Activated T-helper 1 cell treated with anti-CD3 and anti-CD28 coated beads, Interleukin-2, amount 50 U/mL, for 16 hours (primary cell): ENCODE results near the gene INSIG2.

Experiments
- DNase-seq, 2 donors: peaks; one replicate each; pipeline ENCODE4 v3.0.0-alpha.2; 2020; ENCODE audit warnings: low read depth in 1 of 2, low spot score in 1 of 2

The INSIG2 gene

DNA sequence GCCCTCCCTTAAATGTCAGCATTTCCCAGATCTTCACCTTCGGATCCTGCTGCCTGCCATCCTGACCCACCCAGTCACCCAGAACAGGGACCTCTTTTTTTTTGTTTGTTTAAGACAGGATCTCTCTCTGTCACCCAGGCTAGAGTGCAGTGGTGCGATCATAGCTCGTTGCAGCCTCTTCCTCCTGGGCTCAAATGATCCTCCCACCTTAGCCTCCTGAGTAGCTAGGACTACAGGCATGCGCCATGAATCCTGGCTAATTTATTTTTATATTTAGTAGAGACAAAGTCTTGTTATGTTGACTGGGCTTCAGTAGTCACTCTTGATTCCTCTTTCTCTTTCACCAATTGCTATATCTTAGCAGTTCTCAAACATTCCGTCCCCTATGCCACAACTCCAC is 39.0 kb downstream of the INSIG2 start:
- no peak for DNase-seq

DNA sequence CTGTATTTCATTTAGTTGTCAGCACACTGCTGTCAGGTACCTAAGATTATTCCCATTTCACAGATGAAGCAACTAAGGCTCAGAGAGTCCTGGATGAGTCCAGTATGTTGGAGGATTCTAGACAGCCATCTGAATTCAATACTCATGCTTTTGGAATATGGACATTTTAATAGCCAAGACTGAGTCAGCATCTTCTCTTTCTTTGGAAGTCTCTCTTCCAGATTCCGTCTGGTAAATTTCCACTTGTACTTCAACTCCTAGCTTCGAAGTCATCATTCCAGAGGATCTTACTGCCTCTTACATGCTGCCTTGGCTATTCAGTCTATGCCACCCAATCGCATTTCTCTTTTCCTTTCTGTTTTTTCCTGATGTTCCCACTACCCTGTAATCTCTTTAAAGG is 40.6 kb downstream of the INSIG2 start:
- no peak for DNase-seq

- DNase-seq = no peak
Observed at GRCh38 chr2:118130385-118130784, 42.1 kb downstream of the INSIG2 start.

- no peak for DNase-seq
Observed at GRCh38 chr2:118131771-118132170, 43.5 kb downstream of the INSIG2 start.

DNA sequence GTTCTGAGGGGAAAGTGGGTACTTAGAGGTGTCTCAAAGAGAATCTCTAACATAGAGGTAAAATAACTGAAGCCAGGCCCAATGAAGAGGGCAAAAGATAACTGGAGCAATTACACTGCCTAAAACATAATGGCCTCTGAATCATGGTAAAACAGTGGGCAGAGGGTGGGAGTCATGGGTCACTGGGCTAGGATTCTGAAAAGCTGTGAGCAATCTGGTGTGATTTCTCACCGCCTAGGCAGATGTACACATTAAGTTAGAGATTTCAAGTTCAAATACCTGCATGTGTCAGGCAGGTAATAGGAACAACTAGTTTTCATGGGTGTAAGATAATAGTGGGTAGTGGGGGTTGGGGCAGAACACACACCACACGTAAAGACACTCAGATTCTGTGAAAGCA is 45.6 kb downstream of the INSIG2 start:
- DNase-seq = no peak

DNA sequence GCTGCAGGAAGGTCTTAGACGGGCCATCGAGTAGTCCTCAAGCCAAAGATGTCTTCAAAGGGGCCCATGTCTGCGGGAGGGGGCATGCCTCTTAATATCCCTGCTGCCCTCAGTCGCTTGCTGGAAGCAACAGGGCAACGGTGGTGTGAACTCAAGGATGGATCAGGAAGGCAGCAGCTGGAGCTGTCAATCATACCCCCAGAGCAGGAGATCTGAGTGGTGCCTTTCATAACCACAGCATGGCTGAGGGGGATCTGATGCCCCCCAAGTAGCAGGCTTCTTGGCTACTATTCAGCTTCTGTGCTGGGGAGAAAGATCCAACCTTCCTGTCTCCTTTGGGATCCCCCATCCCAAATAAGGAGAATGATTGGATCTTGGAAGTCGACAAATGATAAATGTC is 46.4 kb downstream of the INSIG2 start:
- no peak for DNase-seq

DNA sequence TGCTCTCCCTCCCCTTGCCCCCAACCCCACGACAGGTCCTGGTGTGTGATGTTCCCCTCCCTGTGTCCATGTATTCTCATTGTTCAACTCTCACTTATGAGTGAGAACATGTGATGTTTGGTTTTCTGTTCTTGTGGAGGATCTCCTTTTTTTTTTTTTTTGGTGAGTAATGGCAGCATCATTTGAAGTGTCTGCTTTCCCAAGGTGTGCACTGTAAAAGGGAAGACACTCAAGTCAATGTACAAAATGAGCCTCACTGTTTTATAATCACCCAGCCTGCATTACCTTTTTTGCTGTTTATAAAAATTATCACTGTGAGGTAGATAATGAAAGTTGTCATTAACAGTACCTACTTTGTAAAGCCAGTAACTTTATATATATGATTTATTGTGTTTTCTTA is 56.9 kb downstream of the INSIG2 start:
- no peak for DNase-seq

DNA sequence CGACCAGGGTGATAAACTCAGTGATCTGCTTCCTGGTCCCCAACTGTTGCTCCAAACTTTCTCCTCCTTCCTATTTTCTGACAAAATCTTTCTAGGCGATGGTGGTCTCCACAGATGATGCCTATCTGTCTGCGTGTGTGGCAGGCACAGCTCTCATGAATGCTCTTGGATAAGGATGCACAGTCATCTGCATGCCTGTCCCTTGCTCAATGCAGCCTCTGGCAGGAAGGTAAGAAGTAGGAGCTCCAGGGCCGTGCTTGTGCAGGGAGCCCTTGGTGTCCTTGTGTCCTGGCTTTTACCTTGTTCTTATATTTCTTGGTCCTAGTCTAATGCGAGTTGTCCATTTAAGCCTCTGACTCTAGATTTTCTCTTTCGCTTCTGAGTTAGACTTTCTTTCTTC is 57.5 kb downstream of the INSIG2 start:
- no peak for DNase-seq

DNA sequence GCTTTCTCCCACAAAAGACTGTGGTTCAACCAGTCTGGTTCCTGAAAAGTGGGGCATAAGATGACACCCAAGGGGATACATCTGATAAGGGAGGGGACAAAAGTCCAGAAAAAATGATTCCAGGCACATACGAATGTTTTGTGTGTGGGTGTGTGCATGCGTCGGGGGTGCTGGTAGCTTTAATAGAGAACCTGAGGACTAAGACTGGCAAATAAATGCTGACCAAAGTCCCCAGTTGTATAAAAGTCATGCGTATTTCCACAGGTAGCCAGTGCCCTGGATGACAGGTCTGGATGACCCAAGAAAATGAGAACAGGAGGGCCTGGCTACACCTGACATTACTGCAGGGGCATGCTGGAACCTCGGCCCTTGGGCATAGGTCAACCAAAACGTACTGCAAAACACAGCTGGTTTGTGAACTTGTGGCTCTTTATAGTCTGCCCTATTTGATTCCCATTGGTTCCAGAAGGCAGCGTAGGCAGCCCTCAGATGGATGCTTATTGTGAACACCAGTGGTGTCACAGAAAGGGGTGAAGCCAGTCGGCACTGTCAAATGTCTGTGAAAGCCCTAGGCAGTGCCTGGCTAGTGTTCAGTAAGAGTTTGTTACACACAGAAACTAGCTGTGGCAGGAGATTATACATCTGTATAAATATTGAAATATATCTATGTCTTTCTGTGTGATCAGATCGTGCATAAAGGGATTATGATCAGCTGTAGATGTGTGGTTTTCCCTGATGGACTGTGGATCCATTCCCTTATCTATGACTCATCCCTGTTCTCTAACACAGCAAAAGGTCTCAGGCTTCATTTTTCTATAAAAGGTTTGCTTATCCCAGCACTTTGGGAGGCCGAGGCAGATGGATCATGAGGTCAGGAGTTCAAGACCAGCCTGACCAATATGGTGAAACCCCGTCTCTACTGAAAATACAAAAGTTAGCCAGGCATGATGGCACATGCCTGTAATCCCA is 58.3 kb downstream of the INSIG2 start:
- DNase-seq = no peak

DNA sequence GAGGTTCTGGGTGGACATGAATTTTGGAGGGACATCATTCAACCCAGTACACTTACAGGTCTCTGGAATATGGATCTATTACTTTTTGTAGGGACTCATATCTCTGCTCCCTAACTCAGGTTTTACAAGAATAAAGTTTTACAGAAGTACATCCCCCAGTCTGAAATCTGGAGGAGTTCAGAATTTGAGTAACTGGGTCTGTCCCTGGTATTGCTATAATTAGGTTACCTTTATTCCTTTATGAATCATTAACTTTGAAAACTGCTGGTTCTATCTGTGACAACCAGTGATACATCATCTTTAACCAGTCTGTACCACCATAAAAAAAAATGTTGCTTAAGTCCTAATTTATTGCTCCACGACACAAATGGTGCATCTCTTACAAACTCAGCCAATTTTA is 59.9 kb downstream of the INSIG2 start:
- no peak for DNase-seq

DNA sequence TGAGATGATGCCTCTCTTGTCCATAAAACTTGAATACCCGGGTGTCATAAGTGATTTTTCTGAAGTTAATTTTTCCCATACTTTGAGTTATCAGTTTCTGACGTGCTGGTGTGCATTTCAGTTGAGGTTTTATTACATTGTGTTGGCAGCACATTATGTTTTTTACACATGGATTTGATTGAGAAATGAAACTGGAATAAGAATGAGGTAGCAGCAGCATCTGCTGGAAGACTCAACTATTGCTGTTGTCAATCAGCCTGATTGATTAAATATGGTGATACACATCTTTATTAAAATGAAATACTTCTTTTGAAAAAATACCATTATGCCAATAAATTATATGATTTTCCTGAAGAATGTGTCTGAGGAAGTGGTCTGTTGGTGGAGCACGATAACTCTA is 60.5 kb downstream of the INSIG2 start:
- DNase-seq = no peak

DNA sequence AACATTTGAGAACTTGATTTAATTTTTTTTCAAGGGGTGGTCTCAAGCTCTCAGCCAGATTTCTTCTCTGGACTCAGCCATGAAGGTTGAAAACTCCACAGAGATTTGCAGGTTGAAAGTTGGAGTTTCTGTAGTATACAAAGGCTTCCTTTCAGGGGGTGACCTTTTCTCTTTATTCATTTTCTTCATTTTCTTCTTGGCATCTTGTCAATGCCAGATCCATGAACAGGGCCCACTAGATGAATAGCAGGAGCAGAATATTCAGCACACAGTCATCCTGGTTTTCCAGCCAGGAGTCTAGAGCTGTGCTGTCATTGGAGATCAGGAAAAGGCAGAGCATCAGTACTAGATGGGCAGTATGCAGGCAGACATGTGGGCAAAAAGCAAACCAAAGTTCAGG is 62.0 kb downstream of the INSIG2 start:
- no peak for DNase-seq

DNA sequence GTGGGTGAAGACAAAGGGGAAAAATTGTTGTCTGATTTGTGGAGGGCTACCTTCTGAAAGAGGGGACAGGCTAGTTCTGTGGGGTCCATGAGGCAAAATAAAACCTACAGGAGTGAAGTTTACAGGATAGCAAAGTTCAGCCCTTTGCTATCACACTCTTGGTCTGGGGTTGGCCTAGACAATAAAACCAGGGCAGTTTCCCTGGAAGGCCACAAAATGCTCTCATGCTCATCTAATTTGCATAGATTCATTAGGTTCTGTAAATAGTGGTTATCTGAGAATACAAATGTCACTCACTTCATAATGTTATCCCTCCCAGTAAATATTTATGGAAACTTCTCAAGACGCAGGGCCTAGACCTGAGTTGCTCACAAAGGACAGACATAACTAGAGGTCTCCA is 63.6 kb downstream of the INSIG2 start:
- DNase-seq = no peak

- DNase-seq = no peak
Observed at GRCh38 chr2:118153433-118153832, 65.2 kb downstream of the INSIG2 start.

DNA sequence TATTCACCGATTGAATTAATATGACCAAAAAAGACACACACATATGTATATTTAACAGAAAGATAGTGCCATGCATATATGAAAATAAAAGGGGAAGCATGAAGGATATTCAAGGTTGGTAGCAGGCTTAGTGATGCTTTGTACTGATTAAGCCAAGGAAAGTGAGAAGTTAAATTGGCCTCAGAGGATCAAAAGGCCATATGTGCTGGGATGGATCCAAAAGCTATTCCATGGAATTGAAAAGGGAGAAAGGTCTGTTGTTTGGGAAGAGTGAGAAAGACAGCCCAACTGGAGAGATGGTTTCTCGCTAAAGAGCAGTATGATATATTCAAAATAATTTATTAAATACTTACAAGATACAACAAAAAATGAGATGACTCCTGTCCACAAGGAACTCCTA is 65.9 kb downstream of the INSIG2 start:
- no peak for DNase-seq
